PC-9 (cell line): ENCODE data around the gene PCED1A. TPM values are rescaled to one million over a fixed set of nuclear protein-coding genes. Genes with fewer than 3 reads are reported as not detected.

ENCODE experiments used
- Bru-seq: library from RNA; stranded (reverse); fragments of 400-500 nt; gene quantifications from one replicate; lab custom pipeline; 2021; lab: Mats Ljungman, UMichigan
- BruChase-seq, 2 experiments: library from RNA; stranded (reverse); fragments of 400-500 nt; gene quantifications; one replicate each; lab custom pipeline; 2021; lab: Mats Ljungman, UMichigan
- BruUV-seq: library from RNA; stranded (reverse); fragments of 400-500 nt; replicated peaks from 2 replicates; lab custom pipeline; 2021; lab: Mats Ljungman, UMichigan
- CTCF ChIA-PET: fragments of 300-600 bp; sonication (Branson Sonifier 250); formaldehyde crosslinking; loops from one replicate; lab custom pipeline; 2022; ENCODE audit warnings: antibody characterized with exemption; lab: Charles Lee
- POLR2A ChIA-PET: fragments of 300-600 bp; sonication (Branson Sonifier 250); formaldehyde crosslinking; loops from one replicate; lab custom pipeline; 2022; ENCODE audit warnings: antibody characterized with exemption; ENCODE audit not compliant: unreplicated experiment; lab: Charles Lee
- DNase-seq, 2 experiments: peaks; one replicate each; pipeline versions ENCODE4 v3.0.0 to v3.0.0-alpha.2; 2015 to 2022; ENCODE audit warnings: mixed read lengths in 1 of 2
- H2AFZ ChIP-seq: fragments of 200-600 bp; sonication (generic); 2 replicates; pipeline ENCODE4 v1.8.1; 2017; ENCODE audit warnings: antibody characterized with exemption
- H3F3A ChIP-seq: fragments of 200-600 bp; sonication (generic); 2 replicates; pipeline ENCODE4 v1.8.1; 2017; ENCODE audit warnings: antibody characterized with exemption, mild to moderate bottlenecking, low read depth; ENCODE audit not compliant: insufficient read depth
- H3K27ac ChIP-seq: fragments of 200-600 bp; sonication (generic); 2 replicates; pipeline ENCODE4 v1.6.1; 2016; ENCODE audit warnings: mixed run types
- H3K27me3 ChIP-seq: fragments of 200-600 bp; sonication (generic); 2 replicates; pipeline ENCODE4 v1.6.1; 2016; ENCODE audit warnings: low read depth, mixed run types; ENCODE audit not compliant: insufficient read depth
- H3K36me3 ChIP-seq: fragments of 200-600 bp; sonication (generic); 2 replicates; pipeline ENCODE4 v1.6.1; 2016; ENCODE audit warnings: low read depth, mixed run types
- H3K4me1 ChIP-seq: fragments of 200-600 bp; sonication (generic); replicated peaks from 2 replicates; pipeline ENCODE4 v1.6.1; 2016; ENCODE audit warnings: mixed run types; ENCODE audit not compliant: insufficient read depth
- H3K4me2 ChIP-seq: fragments of 200-600 bp; sonication (generic); 2 replicates; pipeline ENCODE4 v1.6.1; 2017; ENCODE audit warnings: mixed run types
- H3K4me3 ChIP-seq: fragments of 200-600 bp; sonication (generic); 2 replicates; pipeline ENCODE4 v1.6.1; 2016; ENCODE audit warnings: mixed run types
- H3K79me2 ChIP-seq: fragments of 200-600 bp; sonication (generic); 2 replicates; pipeline ENCODE4 v1.6.1; 2017; ENCODE audit warnings: low read depth, mixed run types
- H3K9me2 ChIP-seq: fragments of 200-600 bp; sonication (generic); 2 replicates; pipeline ENCODE4 v1.8.1; 2017; ENCODE audit warnings: mild to moderate bottlenecking; ENCODE audit not compliant: insufficient read depth
- H3K9me3 ChIP-seq: fragments of 200-600 bp; sonication (generic); 2 replicates; pipeline ENCODE4 v1.8.1; 2016; ENCODE audit warnings: low read depth; ENCODE audit not compliant: insufficient read depth
- H4K20me1 ChIP-seq: fragments of 200-600 bp; sonication (generic); 2 replicates; pipeline ENCODE4 v1.8.1; 2017; ENCODE audit not compliant: insufficient read depth
- CTCF ChIP-seq: fragments of 200-600 bp; sonication (generic); conservative IDR thresholded peaks from 2 replicates; pipeline ENCODE4 v1.6.1; 2017; ENCODE audit warnings: mixed run types, antibody characterized with exemption, mild to moderate bottlenecking, moderate library complexity
- EZH2 ChIP-seq: fragments of 200-600 bp; sonication (generic); IDR thresholded peaks from 2 replicates; pipeline ENCODE4 v1.8.0; 2017; ENCODE audit warnings: antibody characterized with exemption, low read depth
- intact Hi-C: fragments of 100-400 bp; cut with micrococcal nuclease; formaldehyde crosslinking; loops from one replicate; pipeline ENCODE4 v1.10.0; 2022; ENCODE audit not compliant: unreplicated experiment
- long read RNA-seq: library from polyadenylated mRNA; stranded (forward); transcript quantifications from one replicate; pipeline ENCODE4 v2.0.0, GENCODE V29; 2022
- total RNA-seq: library from RNA; stranded (reverse); gene quantifications from 2 replicates; pipeline ENCODE4 v1.2.3, GENCODE V29; 2021

Gene PCED1A
- 47.9 and 60.1 TPM in 2 replicates for total RNA-seq
- Bru-seq, nascent RNA, result percentile 70 among the genes with signal in this experiment
- BruChase-seq, experiment 1, labeled RNA remaining after a 2-hour chase, result percentile 83 among the genes with signal in this experiment
- percentile 83 among the genes with signal in this experiment for BruChase-seq, experiment 2, labeled RNA remaining after a 6-hour chase
- long read RNA-seq, transcript PCED1A-202 (8 exons, 2,016 nt), result major isoform, 13 of 46 reads
- long read RNA-seq, partial matches to known transcripts, result 21 of 46 reads
- long read RNA-seq, other reads (novel, unspliced or antisense), result 12 of 46 reads

DNA sequence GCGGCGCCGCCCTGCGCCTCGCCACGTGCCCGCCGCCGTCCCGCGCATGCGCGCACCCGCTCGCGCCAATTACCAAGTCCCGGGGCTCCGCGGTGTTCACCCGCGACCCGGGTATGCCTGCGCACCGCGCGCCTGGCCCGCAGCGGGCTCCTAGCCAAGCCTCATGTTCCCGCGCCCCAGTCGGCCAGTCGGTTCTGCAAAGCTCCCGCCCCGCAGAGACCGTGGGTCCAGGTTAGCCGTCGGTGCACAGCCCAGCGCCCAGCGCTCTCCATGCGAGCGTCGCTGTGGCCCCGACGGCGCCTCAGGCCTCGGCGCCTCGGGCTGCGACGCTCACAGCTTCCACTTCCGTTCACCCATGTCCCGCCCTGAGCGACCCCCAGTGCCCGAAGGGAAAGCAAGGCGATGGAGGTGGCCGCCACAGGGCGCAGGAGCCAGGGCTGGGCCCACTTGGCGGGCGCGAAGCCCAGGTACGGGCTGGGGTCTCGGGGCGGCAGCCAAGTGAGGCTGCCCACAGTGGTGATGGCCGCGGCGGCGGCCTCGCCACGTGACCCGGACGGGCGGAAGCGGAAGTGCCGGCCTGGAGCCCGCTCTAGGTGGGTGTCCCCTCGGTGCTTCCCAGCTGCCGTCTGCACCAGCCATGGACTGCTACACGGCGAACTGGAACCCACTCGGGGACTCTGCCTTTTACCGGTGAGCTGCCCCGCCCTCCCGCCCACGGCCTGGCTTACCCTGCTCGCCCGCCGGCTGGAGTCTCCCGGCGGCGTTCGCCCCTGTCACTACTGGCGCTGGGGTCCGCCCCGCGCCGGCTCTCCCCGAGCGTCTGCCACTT lies at the start of gene PCED1A, which contains the start of gene VPS16:
TSS of gene PCED1A (minus strand) at position 518 of the 829 bp plus-strand sequence. CDS start 743 bp downstream, outside the sequence.
TSS of gene VPS16 (plus strand) at position 608 of the 829 bp plus-strand sequence. CDS start at position 638, 30 bp downstream.
- H3K27me3 ChIP-seq, result no peaks in the 10 kb centered on the region
- no peaks in the 10 kb centered on the region for H3F3A ChIP-seq
- peak within 1 kb of the TSS; percentile 51; the same call in 1 of the 2 replicates for H3K27ac ChIP-seq
- no peaks in the 10 kb centered on the region for H3K36me3 ChIP-seq
- BruUV-seq, result no TSS peak
- peak within 1 kb of the TSS; percentile 92 for H3K4me2 ChIP-seq
- no peaks in the 10 kb centered on the region for H3K9me2 ChIP-seq
- TF ChIP-seq EZH2, result no peak
- no peak for TF ChIP-seq CTCF
- H3K9me3 ChIP-seq, result no peaks in the 10 kb centered on the region
- peak within 1 kb of the TSS; percentile 100 for H2AFZ ChIP-seq
- intact Hi-C loops, result loop anchor here (2.0 to 5.0 kb wide), 2 partner anchors 72 to 477 kb away; no protein-coding TSS in a partner anchor
- peaks cover 14% of the 10 kb centered on the region for H3K4me1 ChIP-seq
- H4K20me1 ChIP-seq, result no peaks in the 10 kb centered on the region
- peak; percentile 67 to 86 for DNase-seq
- peak within 1 kb of the TSS; percentile 100 for H3K4me3 ChIP-seq
- POLR2A ChIA-PET, result no interaction called here
- peaks cover 16% of the 10 kb centered on the region for H3K79me2 ChIP-seq
- CTCF ChIA-PET, result no interaction called here

- CTCF ChIA-PET, result no interaction called here
- intact Hi-C loops, result no loop called here
- no peaks in the 10 kb centered on the region for H3K9me3 ChIP-seq
- POLR2A ChIA-PET, result no interaction called here
- no peaks in the 10 kb centered on the region for H3F3A ChIP-seq
- H3K27me3 ChIP-seq, result no peaks in the 10 kb centered on the region
- peaks cover 10% of the 10 kb centered on the region for H4K20me1 ChIP-seq
- no peaks in the 10 kb centered on the region for H3K36me3 ChIP-seq
- H2AFZ ChIP-seq, result no peak overlapping the region
- no peaks in the 10 kb centered on the region for H3K9me2 ChIP-seq
- TF ChIP-seq EZH2 (no peak), CTCF (no peak)
- no peak for DNase-seq
- no peak overlapping the region for H3K4me3 ChIP-seq
- H3K79me2 ChIP-seq, result peaks cover 58% of the 10 kb centered on the region
- no TSS peak for BruUV-seq
- peaks cover 11% of the 10 kb centered on the region for H3K4me1 ChIP-seq
- H3K4me2 ChIP-seq, result no peak overlapping the region
- H3K27ac ChIP-seq, result no peak overlapping the region; the same call in 1 of the 2 replicates
These were observed 49.3 kb upstream of the PCED1A start for GRCh38 chr20:2889797-2890196.

DNA sequence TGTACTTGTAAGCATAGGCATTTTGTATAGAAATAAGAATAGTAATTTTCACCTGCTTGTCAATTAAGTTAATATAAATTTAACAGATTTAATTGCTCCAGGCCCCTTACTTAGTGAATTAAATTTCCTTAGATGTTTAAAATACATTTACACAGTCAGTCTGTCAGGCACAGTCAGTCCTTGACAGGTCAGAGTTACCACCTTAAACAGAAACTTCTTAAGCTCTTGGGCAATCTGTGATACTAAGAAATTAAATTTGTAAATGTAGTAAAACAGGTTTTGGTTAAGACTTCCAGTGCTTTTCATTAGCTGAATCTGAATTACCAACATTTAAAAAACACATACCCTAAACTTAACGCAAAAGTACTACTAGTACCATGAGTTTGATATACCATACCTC lies 48.8 kb upstream of the PCED1A start:
- Histone ChIP-seq H3K4me1 (peaks cover 11% of the 10 kb centered on the region), H2AFZ (no peak overlapping the region), H3K36me3 (no peaks in the 10 kb centered on the region), H3K4me2 (no peak overlapping the region), H3K4me3 (no peak overlapping the region), H3F3A (no peaks in the 10 kb centered on the region), H3K27me3 (no peaks in the 10 kb centered on the region), H3K9me2 (no peaks in the 10 kb centered on the region), H3K27ac (peak overlapping the region; percentile 38), H3K9me3 (no peaks in the 10 kb centered on the region), H3K79me2 (peaks cover 58% of the 10 kb centered on the region), H4K20me1 (peaks cover 11% of the 10 kb centered on the region)
- CTCF ChIA-PET, result no interaction called here
- POLR2A ChIA-PET, result no interaction called here
- BruUV-seq, result no TSS peak
- intact Hi-C loops, result no loop called here
- no peak for TF ChIP-seq EZH2
- TF ChIP-seq CTCF, result no peak
- peak in 1 of 2 experiments; percentile 39 for DNase-seq
